Pancreas (tissue), 10 donors: ENCODE data around the gene TRAPPC2L. TPM values are rescaled to one million over a fixed set of nuclear protein-coding genes. Genes with fewer than 3 reads are reported as not detected.

ENCODE experiments used
- ATAC-seq, 4 donors: fragments of 200-7000 bp; cut with Tn5 transposase; one replicate each; pipeline versions ENCODE4 v1.8.0 to v1.9.1; 2020; ENCODE audit warnings: mild to moderate bottlenecking in 4 of 4, moderate library complexity in 4 of 4
- DNase-seq, 6 donors: peaks; one replicate each; pipeline ENCODE4 v3.0.0-alpha.2; 2020
- FAIRE-seq: peaks from 2 replicates; lab custom pipeline; 2012; peaks lifted over from hg19 to GRCh38; lab: Jason Lieb, UNC
- H3K27ac ChIP-seq, 4 donors: fragments of 200-600 bp; sonication (generic); 1 replicate in 3 of 4; 2 replicates in 1 of 4; pipeline versions ENCODE4 v1.5.0 to v1.8.0; 2020
- H3K27me3 ChIP-seq, 4 donors: fragments of 200-600 bp; one replicate each; pipeline ENCODE4 v1.8.0; 2021
- H3K36me3 ChIP-seq, 3 donors: fragments of 200-600 bp; sonication (generic) in 1 of 3; one replicate each; pipeline versions ENCODE4 v1.5.0 to v1.8.0; 2020 to 2021
- H3K4me1 ChIP-seq, 3 donors: fragments of 200-600 bp; one replicate each; pipeline ENCODE4 v1.8.0; 2021
- H3K4me3 ChIP-seq, 4 donors: fragments of 200-600 bp; sonication (generic) in 2 of 4; one replicate each; pipeline versions ENCODE4 v1.5.0 to v1.8.0; 2020 to 2021
- H3K9me3 ChIP-seq, 4 donors: fragments of 200-600 bp; one replicate each; pipeline ENCODE4 v1.8.0; 2021
- WGBS, 2 donors: extraction: QIAGEN DNeasy Blood & Tissue Kit; methylation state at CpG; one replicate each; pipeline ENCODE4 v1.1.7; 2013; 5-methylcytosine and 5-hydroxymethylcytosine counted together
- intact Hi-C, 3 donors: fragments of 100-400 bp; cut with DNase I; formaldehyde crosslinking; loops; one replicate each; pipeline versions ENCODE4 v1.11.1 to v1.14.2; 2022
- polyA plus RNA-seq, 2 donors: library from polyadenylated mRNA; stranded (reverse); fragments of 200-250 nt; gene quantifications; one replicate each; pipeline ENCODE4 v1.2.3, GENCODE V29; 2013
- total RNA-seq, 6 donors: library from RNA; stranded (reverse); fragmentation: NEBNext Ultra II Directional in 4 of 6; extraction: Animal tissue kit (Norgen Biotek cat#: 25700) in 4 of 6; gene quantifications; one replicate each; pipeline versions ENCODE4 v1.2.1 to v1.2.4, GENCODE V29; 2021 to 2023
- TF ChIP-seq, protein P1 (sequence below), 4 donors: fragments of 200-600 bp; sonication (generic) in 3 of 4; IDR thresholded peaks; one replicate each; pipeline versions ENCODE4 v1.5.0 to v1.8.0; 2021; ENCODE audit warnings: antibody characterized with exemption in 4 of 4
- donor health status: healthy with polysubstance abuse.
- donor health status: DM: no; HTN: no; CAD: no; lungs with moderate emphysema.
- donor health status: DM: no; HTN: no; CAD: no.
- donor health status: control.
- donor health status: control.
- donor health status: Bipolar disorder and iron deficiency.
- donor health status: DM: yes; HTN: yes; CAD: no.
- donor health status: DM: no; HTN: no; CAD: no.
- donor health status: DM: no; HTN: no; CAD: no.
- donor health status: DM: yes; HTN: yes; CAD: no.

Gene TRAPPC2L
- total and polyA plus RNA-seq, 8 donors = 16.0 to 55.2 (median 27.4) TPM

DNA sequence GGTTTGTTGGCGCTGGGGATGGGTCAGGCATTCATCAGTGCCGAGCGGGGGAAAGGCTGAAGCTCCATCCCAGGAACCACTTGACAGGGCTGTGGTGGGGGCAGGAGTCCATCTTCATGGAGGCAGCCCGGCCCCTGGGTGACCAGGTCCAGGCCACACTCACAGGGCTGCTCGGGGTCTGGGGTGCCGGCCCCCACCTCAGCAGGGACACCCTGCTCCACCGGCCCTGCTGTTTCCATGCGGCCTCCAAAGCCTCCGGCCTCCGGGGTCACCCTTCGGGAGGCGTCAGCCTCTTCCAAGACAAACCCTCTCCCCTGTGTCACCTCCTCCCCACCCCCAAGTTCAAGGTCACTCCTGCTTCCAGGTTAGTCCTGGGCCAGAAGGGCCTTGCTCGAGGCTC, 22.3 kb upstream of the TRAPPC2L start:
- H3K36me3 ChIP-seq = no peaks in the 10 kb centered on the region

DNA sequence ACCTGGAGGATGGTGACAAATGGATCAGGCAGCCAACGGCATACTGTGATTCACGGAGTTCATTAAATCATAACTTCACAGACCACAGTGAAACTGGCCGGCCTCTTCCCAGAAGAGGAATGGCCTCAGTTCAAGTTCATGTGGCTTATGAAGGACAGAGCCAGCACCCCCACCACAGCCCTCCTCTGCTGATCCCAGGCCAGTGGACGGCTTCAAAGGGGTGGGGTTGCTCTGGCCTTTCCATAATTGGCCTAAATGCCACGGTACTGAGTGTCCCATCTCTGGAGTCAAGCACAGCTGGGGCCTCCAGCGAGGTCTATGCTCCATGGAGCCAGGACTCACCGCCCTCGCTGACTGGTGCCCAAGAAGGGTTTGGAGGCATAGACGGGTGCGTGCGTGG, 21.5 kb upstream of the TRAPPC2L start:
- H3K9me3 ChIP-seq = no peaks in the 10 kb centered on the region
- no peaks in the 10 kb centered on the region for H3K36me3 ChIP-seq
- intact Hi-C loops = no loop called here
- no peak overlapping the region for H3K27ac ChIP-seq
- no peak overlapping the region for H3K4me3 ChIP-seq
- WGBS, 2 donors = 86 to 88% methylated on average over 11 of the region's 11 CpGs
- no peaks in the 10 kb centered on the region for H3K27me3 ChIP-seq
- DNase-seq (no peak), FAIRE-seq (no peak), ATAC-seq (peak in 3 of 4 donors; percentile 29 to 58 (median 37))
- TF ChIP-seq, protein P1, sequence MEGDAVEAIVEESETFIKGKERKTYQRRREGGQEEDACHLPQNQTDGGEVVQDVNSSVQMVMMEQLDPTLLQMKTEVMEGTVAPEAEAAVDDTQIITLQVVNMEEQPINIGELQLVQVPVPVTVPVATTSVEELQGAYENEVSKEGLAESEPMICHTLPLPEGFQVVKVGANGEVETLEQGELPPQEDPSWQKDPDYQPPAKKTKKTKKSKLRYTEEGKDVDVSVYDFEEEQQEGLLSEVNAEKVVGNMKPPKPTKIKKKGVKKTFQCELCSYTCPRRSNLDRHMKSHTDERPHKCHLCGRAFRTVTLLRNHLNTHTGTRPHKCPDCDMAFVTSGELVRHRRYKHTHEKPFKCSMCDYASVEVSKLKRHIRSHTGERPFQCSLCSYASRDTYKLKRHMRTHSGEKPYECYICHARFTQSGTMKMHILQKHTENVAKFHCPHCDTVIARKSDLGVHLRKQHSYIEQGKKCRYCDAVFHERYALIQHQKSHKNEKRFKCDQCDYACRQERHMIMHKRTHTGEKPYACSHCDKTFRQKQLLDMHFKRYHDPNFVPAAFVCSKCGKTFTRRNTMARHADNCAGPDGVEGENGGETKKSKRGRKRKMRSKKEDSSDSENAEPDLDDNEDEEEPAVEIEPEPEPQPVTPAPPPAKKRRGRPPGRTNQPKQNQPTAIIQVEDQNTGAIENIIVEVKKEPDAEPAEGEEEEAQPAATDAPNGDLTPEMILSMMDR (IDR thresholded peaks at IDR 0.05) = no peak
- no peaks in the 10 kb centered on the region for H3K4me1 ChIP-seq

More for the DNA sequence above, 22.3 kb upstream of the TRAPPC2L start:
- TF ChIP-seq, protein P1 (IDR thresholded peaks at IDR 0.05) = no peak
- FAIRE-seq (no peak), DNase-seq (peak in 2 of 6 donors; percentile 15 to 63), ATAC-seq (no peak)
- intact Hi-C loops = no loop called here
- Histone ChIP-seq H3K27ac (no peak overlapping the region), H3K4me3 (no peak overlapping the region), H3K27me3 (no peaks in the 10 kb centered on the region), H3K9me3 (no peaks in the 10 kb centered on the region), H3K4me1 (no peaks in the 10 kb centered on the region)
- WGBS, 2 donors = 92 to 97% methylated on average over 11 to 13 of the region's 13 CpGs

DNA sequence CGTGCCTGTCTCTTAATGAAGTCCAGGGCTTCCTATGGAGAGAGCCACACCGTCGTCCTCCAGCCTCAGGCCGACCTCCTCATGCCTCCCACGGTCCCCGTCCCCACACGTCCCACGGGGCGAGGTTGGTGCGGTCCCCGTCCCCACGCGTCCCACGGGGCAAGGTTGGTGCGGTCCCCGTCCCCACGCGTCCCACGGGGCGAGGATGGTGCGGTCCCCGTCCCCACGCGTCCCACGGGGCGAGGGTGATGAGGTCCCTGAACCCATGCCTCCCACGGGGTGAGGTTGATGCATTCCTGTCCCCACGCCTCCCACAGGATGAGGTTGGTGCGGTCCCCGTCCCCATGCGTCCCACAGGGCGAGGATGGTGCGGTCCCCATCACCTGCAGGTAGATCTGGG, 21.1 kb upstream of the TRAPPC2L start:
- TF ChIP-seq, protein P1 (IDR thresholded peaks at IDR 0.05) = no peak
- DNase-seq (peak in 2 of 6 donors; percentile 25 to 46), FAIRE-seq (no peak), ATAC-seq (no peak)
- Histone ChIP-seq H3K27me3 (no peaks in the 10 kb centered on the region), H3K9me3 (no peaks in the 10 kb centered on the region), H3K4me1 (no peaks in the 10 kb centered on the region), H3K36me3 (no peaks in the 10 kb centered on the region), H3K4me3 (no peak overlapping the region), H3K27ac (no peak overlapping the region)
- 94% methylated on average over 33 of the region's 33 CpGs for WGBS, 2 donors
- intact Hi-C loops = no loop called here

DNA sequence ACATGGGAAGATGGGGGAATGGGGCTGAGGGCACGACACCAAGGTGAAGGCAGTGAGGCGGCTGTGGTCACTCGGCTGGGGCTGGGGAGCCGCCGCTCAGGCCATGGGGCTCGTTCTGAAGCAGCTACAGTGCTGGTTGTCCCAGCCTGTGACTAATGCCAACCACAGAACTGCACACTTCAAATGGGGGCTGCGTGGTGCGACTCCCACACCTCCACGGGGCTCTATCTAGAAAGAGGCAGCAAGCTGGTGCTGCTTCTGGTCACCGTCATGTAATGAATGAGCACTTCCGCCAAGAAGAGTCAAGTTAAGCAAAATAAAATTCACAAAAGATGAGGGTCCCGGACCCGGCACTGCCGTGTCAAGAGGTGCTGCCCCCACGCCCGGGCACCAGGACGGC, 20.1 kb upstream of the TRAPPC2L start:
- H3K36me3 ChIP-seq = no peaks in the 10 kb centered on the region
- TF ChIP-seq, protein P1 (IDR thresholded peaks at IDR 0.05) = no peak
- intact Hi-C loops = no loop called here

DNA sequence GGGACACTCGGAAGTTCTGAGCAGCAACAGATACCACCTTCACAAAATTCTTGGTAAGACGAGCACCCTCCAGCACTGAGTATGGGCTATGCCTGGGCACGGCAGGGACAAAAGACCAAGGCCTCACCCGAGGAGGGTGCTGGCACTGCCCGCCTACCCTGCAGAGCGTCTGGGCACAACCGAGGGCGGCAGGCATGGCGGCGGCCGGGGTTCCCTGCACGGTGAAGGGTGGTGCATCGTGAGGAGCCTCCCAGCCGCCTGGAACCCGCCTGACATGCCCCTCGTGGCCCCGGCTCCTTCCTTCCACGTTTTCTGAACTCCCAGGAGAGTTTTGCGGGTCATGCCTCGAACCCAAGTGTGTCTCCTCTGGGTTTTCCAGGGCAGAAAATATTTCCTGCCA, 19.1 kb upstream of the TRAPPC2L start:
- peak in 1 of 6 donors; percentile 52 for DNase-seq
- no peak for FAIRE-seq
- intact Hi-C loops = no loop called here
- no peaks in the 10 kb centered on the region for H3K4me1 ChIP-seq
- no peaks in the 10 kb centered on the region for H3K9me3 ChIP-seq
- no peaks in the 10 kb centered on the region for H3K36me3 ChIP-seq
- ATAC-seq = no peak
- TF ChIP-seq, protein P1 (IDR thresholded peaks at IDR 0.05) = no peak
- H3K27me3 ChIP-seq = no peaks in the 10 kb centered on the region
- no peak overlapping the region for H3K27ac ChIP-seq
- no peak overlapping the region for H3K4me3 ChIP-seq
- WGBS, 2 donors = 86 to 92% methylated on average over 20 of the region's 20 CpGs

More for the DNA sequence above, 20.1 kb upstream of the TRAPPC2L start:
- Histone ChIP-seq H3K4me1 (no peaks in the 10 kb centered on the region), H3K9me3 (no peaks in the 10 kb centered on the region), H3K27ac (no peak overlapping the region), H3K27me3 (no peaks in the 10 kb centered on the region), H3K4me3 (no peak overlapping the region)
- no peak for DNase-seq
- no peak for FAIRE-seq
- no peak for ATAC-seq
- 90 to 93% methylated on average over 17 of the region's 17 CpGs for WGBS, 2 donors
